GM12874 (cell line): ENCODE measurements around the gene TMEM109.

Experiments
- TF ChIP-seq, protein P1 (sequence below): IDR thresholded peaks from 2 replicates; pipeline ENCODE4 v1.5.1; 2011; ENCODE audit warnings: low read depth, mild to moderate bottlenecking, control low read depth, low read length, moderate library complexity; ENCODE audit not compliant: insufficient read depth

TMEM109 gene

DNA sequence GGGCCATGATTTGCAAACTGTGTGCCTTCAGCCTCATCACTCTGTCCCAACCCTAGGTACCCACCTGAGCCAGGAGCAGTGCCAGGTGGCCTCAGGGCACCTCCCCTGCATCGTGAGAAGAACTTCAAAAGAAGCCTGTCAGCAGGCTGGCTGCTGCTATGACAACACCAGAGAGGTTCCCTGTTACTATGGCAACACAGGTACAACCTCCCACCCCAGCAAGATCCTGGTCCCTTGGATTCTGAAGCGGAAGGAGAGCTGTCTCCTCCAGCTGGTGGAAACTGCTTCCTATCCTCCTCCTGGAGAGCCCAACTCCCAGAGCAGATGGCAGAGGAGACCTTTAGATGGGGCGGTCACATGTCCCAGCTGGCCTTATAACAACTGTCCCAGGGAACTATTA, 43.7 kb upstream of the TMEM109 start:
- TF ChIP-seq, protein P1, sequence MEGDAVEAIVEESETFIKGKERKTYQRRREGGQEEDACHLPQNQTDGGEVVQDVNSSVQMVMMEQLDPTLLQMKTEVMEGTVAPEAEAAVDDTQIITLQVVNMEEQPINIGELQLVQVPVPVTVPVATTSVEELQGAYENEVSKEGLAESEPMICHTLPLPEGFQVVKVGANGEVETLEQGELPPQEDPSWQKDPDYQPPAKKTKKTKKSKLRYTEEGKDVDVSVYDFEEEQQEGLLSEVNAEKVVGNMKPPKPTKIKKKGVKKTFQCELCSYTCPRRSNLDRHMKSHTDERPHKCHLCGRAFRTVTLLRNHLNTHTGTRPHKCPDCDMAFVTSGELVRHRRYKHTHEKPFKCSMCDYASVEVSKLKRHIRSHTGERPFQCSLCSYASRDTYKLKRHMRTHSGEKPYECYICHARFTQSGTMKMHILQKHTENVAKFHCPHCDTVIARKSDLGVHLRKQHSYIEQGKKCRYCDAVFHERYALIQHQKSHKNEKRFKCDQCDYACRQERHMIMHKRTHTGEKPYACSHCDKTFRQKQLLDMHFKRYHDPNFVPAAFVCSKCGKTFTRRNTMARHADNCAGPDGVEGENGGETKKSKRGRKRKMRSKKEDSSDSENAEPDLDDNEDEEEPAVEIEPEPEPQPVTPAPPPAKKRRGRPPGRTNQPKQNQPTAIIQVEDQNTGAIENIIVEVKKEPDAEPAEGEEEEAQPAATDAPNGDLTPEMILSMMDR: no peak

GRCh38 chr11:60870733-60871377, 43.1 kb upstream of the TMEM109 start:
- TF ChIP-seq, protein P1: no peak

DNA sequence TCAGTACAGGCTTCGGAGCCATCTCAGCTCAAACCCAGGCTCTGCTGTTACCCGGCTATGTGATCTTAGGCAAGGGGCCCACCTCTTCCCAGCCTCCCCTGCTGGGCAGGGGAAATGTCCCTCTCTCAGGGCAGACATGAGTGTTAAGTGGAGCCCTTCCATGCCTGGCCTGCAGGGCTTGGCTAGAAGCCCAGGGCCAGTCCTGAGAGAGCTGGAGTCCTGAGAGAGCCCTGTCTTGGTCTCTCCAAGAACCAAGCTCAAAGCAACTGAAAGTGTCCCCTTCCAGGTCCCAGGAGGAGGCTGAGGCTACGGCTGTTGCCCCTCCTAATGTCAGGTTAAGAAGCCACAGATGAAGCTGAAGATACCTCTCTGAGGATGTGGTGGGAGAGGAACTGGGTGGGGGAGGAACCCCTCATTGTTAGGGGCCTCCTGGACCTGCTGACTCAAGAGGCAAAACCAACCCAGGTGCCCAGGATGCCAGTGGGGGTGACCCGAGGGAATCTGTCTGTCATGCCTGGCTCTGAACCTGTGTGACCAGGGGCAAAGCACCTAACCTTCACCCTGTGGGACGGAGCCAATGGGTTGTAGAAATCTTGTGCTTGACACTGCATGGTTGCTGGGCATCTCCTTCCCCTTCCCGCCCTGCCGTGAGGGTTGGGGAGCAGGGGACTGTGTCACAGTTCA, 42.4 kb upstream of the TMEM109 start:
- TF ChIP-seq, protein P1: no peak

DNA sequence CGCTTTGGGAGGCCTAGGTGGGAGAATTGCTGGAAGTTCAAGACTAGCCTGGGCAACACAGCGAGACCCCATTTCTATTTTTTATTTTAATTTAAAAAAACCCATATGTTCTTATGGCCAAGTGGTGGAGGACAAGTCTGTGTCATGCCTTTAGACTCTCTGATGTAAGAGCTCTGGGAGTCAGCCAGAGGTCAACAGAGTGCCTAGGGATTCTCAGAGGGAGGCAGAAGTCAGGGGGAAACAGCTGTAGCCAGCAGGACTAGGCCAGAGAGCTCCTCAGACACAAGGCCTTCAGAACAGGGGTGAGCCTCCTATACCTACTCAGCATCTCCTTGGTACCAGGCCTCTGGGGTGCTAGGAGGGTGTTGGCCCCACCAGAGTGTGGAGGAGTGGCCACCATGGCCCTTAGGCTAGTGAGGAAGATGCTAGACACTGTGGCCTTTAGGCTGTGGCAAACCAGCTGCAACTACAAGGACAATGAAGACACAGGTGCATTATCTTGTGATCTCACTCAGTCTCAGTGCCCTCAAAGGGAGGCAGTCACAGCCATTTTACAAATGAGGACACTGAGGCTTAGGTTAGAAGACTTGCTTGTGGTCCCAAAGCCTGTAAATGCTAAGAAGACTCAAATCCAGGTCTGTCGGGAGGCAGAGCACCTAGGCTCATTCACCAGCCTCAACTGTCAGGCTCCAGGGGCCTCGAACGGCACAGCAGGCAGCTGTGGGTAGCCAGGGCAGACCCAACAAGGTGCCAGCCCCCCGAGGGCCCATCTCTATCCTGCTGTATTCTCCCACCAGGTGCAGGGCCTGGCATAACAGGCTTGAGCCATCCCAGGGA, 41.6 kb upstream of the TMEM109 start:
- TF ChIP-seq, protein P1: no peak

- TF ChIP-seq, protein P1: no peak
Observed at GRCh38 chr11:60872961-60873524, 40.9 kb upstream of the TMEM109 start.

GRCh38 chr11:60873533-60873932, 40.4 kb upstream of the TMEM109 start:
- TF ChIP-seq, protein P1: no peak
